Measurements from ENCODE around the gene SLC4A8.

DNA sequence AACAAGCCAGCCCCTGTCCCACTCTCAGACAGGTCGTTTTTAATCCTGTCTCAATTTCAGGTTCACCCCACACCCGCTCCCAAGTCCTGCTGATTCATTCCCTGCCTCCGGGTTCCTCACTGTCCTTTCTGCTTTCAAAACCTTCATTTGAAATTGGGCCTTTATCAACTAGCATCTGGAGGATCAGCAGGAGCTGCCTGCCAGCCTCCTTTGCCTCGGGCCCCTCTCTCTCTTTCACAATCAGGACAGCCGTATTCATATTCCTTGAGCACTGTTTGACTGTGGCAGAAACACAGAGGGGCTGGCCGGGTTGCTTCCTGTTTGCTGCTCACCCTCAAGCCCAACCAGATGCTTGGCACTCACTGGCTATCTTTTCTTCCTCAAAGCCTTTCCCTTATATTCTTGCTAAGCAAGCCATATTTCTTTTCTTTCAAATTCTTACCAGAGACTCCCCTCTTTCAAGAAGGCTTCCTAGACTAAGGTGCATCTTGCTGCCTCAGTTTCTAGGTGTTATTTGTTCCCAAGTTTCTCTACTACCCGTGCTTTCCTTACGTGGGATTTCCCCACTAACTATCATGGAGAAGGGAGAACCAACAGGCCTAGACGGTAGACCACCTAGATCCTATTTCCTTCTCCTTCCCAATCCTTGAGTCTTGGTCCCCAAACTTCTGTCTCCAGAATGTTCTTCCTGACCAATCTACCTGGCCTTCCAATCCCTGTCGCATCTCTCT lies 36.4 kb upstream of the SLC4A8 start:
- TF ChIP-seq POLR2AphosphoS5 (IDR thresholded peaks at IDR 0.05) (no peak), POLR2A (IDR thresholded peaks at IDR 0.05; ENCODE audit: low read depth) (no peak)
- TF ChIP-seq, protein P1, sequence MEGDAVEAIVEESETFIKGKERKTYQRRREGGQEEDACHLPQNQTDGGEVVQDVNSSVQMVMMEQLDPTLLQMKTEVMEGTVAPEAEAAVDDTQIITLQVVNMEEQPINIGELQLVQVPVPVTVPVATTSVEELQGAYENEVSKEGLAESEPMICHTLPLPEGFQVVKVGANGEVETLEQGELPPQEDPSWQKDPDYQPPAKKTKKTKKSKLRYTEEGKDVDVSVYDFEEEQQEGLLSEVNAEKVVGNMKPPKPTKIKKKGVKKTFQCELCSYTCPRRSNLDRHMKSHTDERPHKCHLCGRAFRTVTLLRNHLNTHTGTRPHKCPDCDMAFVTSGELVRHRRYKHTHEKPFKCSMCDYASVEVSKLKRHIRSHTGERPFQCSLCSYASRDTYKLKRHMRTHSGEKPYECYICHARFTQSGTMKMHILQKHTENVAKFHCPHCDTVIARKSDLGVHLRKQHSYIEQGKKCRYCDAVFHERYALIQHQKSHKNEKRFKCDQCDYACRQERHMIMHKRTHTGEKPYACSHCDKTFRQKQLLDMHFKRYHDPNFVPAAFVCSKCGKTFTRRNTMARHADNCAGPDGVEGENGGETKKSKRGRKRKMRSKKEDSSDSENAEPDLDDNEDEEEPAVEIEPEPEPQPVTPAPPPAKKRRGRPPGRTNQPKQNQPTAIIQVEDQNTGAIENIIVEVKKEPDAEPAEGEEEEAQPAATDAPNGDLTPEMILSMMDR (IDR thresholded peaks at IDR 0.05) = no peak
